CD4-positive, alpha-beta T cell treated with Interleukin-17A for 1 hour (primary cell): ENCODE results near the gene INTS2.
"Not testable (repeated sequence)": the region's sequence is repeated elsewhere in the genome, so short reads cannot be mapped to it uniquely, and the experiment has no call there.

Experiments
- DNase-seq: peaks from one replicate; pipeline ENCODE4 v3.0.0-alpha.2; 2020

The INTS2 gene

GRCh38 chr17:61927208-61928100, at the start of gene INTS2:
INTS2 (minus strand) TSS chr17:61927982; CDS start chr17:61926644, 1,338 bp downstream.
- DNase-seq, result peak; percentile 96

GRCh38 chr17:61974115-61974514, 46.3 kb upstream of the INTS2 start:
- no peak for DNase-seq

- no peak for DNase-seq
These were observed 44.5 kb upstream of the INTS2 start for GRCh38 chr17:61972311-61972710.

GRCh38 chr17:61970030-61970429, 42.2 kb upstream of the INTS2 start:
- DNase-seq, result no peak

GRCh38 chr17:61968757-61969156, 41.0 kb upstream of the INTS2 start:
- no peak for DNase-seq

DNA sequence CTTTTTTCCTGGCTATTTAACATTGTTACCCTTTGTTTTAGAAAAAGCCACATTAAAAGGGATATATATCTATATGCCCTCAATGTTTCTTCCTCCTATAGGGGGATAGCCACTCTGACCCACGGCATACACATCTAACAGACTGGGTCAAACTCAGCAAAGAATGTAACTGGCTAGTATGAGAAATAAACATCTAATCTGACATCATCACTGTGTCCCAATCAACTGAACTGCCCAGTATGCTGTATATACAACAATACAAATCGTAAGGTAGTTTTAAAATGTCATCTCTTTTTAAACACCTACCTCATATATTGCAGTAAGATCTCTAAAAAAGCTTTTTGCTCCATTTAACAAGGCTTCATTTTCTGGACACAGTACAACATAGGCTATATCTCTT, 39.9 kb upstream of the INTS2 start:
- DNase-seq, result no peak

DNA sequence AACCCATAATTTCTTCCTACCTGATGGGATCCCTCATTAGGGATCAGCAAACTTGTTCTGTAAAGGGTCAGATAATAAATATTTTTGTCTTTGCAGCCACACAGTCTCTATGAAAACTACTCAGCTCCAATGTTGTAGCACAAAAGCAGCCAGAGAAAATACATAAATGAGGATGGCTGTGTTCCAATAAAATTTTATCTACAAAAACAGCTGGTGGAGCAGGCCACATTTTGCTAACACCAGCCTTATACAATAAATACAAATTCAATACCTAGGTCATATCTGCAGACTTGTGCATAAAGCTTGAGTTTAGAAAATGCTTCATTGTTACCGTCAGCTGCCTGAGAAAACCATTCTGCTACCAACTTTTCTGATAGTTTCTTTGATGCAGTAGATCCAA, 38.4 kb upstream of the INTS2 start:
- DNase-seq, result no peak

- DNase-seq, result no peak
These were observed 27.8 kb upstream of the INTS2 start for GRCh38 chr17:61955619-61956018.

DNA sequence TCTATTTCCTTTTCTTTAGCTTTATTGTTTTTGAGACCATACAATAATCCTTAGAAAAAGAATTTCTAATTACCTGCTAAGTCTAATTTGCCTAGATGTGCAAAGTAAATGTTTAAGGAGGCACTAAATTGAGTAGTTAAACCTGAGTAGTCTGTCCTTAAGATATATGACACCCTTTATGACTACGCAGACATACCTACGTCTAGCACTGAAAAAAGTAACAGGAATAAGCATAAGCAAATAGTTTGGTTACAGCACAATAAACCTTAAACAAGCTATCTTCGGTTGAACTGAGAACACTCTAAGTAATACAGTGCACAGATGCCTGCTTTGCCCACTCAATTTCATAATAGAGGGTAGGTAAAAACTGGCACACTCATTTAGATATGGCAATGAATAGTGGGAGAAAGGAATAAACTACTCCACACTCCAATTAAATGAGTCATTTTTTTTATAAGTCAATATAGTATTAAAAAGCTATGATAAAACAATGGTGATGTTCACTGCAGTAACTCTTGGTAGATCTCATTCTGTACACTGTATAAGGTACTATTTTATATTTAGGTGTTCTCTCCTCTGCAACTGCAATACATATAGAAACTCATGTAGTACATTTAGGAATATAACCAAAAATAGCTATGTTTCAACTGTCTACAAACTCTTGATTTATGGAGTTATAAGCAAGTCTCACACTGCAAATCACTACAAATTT, 19.7 kb upstream of the INTS2 start:
- no peak for DNase-seq

GRCh38 chr17:61946359-61946758, 18.6 kb upstream of the INTS2 start:
- DNase-seq, result no peak

- no peak for DNase-seq
These were observed 15.3 kb upstream of the INTS2 start for GRCh38 chr17:61943117-61943516.

DNA sequence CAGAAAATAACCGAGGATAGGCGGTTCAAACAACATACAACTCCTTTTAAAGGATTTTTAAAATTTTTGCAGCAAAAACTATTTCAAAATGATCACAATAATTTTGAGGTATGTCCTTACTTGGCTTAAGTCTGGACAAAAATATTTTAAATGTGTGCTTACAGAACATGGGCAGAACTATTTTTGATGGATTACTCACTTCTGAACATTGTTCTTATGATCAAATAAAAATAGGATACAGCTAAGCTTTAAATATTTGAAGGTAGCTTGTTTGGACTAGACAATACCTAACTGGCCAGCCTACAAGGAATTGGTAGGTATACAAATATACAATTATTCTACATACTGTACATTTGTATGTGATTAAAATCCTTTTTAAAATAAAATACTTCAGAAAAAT, 14.3 kb upstream of the INTS2 start:
- no peak for DNase-seq

DNA sequence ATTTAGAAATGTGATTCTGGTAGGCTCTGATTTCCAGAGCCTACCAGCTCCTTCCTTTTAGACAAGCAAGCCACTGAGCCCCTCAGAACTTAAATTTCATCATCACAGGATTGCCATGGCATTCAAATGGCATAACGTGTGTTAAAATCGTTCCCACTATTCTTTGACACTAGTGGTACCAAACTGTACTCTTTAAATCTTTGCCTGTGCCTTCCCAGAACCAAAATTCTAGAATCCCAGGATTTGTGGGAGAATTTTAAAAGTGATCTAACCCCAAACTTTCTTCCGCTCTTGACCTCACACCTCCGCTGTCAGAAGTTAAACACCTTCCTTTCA, 287 bp upstream of the INTS2 start:
- DNase-seq, result no peak

DNA sequence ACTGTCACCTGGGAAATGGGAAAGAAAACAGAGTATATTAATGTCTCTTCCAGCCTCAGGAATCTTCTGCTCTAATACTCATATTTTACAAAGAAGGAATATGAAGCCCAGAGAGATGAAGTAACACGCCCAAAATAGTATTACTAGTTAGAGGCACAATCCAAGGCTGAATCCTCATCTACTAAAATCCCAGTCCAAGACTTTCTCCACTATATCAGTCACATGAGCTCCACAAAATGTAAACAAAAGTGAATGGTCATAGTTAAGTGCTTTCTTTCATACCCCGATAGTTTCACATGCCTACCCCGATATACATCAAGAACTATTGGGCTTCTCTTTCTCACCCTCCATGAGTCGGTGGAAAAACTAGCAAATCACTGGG, 965 bp downstream of the INTS2 start:
- no peak for DNase-seq

DNA sequence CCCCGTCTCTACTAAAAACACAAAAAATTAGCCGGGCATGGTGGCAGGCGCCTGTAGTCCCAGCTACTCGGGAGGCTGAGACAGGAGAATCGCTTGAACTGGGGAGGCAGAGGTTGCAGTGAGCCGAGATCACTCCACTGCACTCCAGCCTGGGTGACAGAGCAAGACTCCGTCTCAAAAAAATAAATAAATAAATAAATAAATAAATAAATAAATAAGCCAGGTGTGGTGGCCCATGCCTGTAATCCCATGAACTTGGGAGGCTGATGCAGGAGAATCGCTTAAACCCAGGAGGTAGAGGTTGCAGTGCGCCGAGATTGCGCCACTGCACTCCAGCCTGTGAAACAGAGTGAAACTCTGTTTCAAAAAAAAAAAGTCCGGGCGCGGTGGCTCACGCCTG, 12.6 kb downstream of the INTS2 start:
- not testable (repeated sequence) for DNase-seq

DNA sequence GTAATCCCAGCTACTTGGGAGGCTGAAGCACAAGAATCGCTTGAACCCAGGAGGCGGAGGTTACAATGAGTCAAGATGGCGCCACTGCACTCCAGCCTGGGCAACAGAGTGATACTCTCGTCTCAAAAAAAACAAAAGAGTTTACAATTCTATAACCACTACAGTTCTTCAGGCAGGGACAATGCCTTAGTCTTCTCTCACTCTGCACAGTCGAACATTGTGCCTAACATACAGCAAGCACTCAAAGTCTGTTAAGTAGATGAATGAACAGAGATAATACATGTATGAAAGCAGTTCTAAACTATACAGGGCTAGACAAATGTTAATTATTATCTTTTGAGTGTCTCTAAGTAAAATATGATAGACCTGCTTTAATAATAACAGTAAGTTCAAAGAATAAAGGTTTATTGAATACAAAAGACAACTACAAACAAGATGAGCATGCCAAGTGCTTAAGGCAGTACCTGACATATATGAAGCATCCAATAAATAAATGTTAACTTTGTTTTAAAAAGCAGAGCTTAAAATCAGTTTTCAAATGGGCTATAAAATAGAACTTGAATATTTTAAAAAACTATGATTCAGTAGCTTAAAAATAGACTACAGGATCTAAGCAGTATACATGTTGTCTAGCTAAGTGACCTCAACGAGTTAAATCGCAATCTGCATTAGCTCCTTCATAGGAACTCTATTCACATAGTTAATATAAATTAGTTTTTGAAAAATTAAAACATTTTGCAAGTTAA, 19.3 kb downstream of the INTS2 start:
- no peak for DNase-seq

GRCh38 chr17:61907361-61907760, 20.4 kb downstream of the INTS2 start:
- no peak for DNase-seq

DNA sequence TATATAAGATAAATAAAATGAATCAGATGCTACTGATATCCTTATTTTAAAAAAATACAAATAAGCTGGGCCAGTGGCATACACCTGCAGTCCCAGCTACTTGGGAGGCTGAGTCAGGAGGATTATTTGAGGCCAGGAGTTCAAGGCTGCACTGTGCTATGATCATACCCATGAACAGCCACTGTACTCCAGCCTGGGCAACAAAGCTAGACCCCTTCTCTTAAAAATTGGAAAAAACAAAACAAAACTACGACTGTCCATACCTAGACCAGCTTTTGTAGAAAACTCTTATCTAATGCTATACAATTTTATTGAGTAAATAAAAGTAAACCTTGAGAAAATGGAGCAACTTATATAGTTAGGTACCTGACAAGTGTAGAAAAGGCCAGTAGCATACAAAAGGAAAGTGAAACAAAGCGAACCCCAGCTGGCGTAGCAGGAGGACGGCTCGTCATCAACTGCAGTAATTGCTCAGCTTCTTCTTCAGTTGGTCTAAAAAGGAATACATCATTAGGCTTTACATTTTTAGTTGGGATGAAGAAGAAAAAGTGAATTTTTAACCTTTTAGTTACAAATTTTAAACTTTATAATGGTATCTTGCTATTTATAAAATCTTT, 23.6 kb downstream of the INTS2 start:
- DNase-seq, result peak; percentile 71

- no peak for DNase-seq
These were observed 24.5 kb downstream of the INTS2 start for GRCh38 chr17:61903251-61903650.

DNA sequence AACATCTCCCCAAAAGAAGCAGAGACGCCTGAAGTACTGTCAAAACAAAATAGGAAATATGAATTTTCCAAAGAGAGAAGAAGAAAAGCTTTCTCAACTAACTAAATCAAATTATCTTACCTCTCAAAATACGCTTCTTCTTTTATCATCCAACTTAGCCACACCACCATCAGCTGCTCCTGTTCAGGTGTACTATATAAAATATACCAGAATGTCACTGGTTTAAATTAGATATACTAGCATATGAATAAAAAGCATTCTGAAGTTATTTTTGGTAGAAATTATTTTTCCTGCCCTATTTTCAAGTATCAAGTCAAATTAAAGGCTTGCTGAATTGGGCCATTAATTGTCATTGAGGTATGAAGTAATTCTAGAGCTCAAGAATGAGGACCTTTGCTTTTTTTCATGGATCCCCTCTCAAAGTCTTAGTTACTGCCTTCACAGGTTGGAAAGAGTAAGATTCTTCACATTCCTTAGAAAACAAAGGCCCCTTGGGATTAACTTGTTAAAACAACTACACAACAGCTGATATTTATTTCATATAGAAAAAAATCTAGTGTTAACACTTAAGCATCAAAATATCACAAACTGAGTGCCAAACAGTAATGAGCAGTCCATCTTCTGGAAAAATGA, 30.1 kb downstream of the INTS2 start:
- no peak for DNase-seq

DNA sequence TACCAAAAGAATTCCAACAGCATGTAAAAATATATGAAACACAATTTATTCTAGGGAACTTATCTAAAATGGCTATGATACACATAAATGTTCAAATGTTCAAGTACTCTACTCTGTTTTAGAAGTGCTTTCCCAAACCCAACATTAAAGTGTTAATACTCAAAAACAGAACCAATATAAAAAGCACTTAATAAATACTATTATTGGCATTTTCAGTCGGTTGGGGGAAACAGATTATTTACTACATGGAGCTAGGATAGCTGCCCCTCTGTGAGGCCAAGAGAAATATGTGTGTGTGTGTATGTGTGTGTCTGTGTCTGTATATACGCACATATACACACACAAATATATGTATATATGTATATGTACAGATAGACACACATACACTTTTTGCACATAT, 32.4 kb downstream of the INTS2 start:
- no peak for DNase-seq

DNA sequence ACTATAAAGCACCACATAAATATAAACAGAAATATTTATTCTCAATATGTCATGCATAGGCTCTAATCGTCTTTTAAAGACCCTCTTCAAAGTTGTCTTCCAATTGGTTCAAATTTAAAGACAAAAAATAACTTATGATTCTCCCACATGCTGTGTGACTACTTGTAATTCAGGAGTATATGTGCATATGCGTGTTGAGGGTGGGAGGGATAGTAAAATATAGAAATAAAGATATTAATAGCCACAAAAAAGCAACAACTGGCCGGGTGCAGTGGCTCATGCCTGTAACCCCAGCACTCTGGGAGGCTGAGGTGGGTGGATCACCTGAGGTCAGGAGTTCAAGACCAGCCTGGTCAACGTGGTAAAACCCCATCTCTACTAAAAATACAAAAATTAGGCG, 33.5 kb downstream of the INTS2 start:
- DNase-seq, result not testable (repeated sequence)

DNA sequence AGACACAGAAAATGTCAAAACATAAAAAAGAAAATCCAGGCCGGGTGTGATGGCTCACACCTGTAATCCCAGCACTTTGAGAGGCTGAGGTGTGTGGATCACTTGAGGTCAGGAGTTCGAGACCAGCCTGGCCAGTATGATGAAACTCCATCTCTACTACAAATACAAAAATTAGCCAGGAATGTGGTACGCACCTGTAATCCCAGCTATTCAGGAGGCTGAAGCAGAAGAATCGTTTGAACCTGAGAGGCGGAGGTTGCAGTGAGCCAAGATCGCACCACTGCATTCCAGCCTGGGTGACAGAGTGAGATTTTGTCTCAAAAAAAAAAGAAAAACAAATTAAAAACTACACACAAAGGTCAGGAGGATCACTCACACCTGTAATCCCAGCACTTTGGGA, 40.0 kb downstream of the INTS2 start:
- not testable (repeated sequence) for DNase-seq
